ENCODE measurements around the gene DSEL. TPM values are rescaled to one million over a fixed set of nuclear protein-coding genes. Genes with fewer than 3 reads are reported as not detected.

Gene DSEL
- total and polyA plus RNA-seq, 2 donors (not counting 1 experiment from before 2014, with no cell fraction given) = 0.10 to 0.37 TPM

- DNase-seq (peak; percentile 60), ATAC-seq (ENCODE audit: low read depth) (peak; percentile 89)
- Mint-ChIP-seq H3K4me1 (peaks cover 21% of the 10 kb centered on the region), H3K4me3 (peak overlapping the region; percentile 66), H3K27me3 (no peaks in the 10 kb centered on the region), H3K9me3 (ENCODE audit: insufficient read depth) (no peaks in the 10 kb centered on the region), H3K27ac (no peak overlapping the region)
- ChIA-PET CTCF (no interaction called here), POLR2A (no interaction called here)
- no peak for TF ChIP-seq CTCF (IDR thresholded peaks at IDR 0.05)
- no peak for TF ChIP-seq EZH2 (IDR thresholded peaks at IDR 0.05; ENCODE audit: borderline replicate concordance, insufficient read depth, low read depth, low read length, poor library complexity, severe bottlenecking)
- H3K36me3 ChIP-seq (replicated peaks in 1 of 2; ENCODE audit: control extremely low read depth in 1 of 2, control insufficient read depth in 1 of 2, extremely low read depth in 1 of 2, insufficient read depth in 2 of 2, low read length in 1 of 2) = no peaks in the 10 kb centered on the region
- H3K9ac ChIP-seq (ENCODE audit: low read length) = no peak overlapping the region
- H2AFZ ChIP-seq (ENCODE audit: insufficient read depth, low read depth, low read length, poor library complexity, severe bottlenecking) = peak overlapping the region; percentile 20
- no peak overlapping the region for H3K27ac ChIP-seq (ENCODE audit: low read length in 2 of 2)
- no peaks in the 10 kb centered on the region for H3K79me2 ChIP-seq (ENCODE audit: control insufficient read depth, insufficient read depth, low read length)
- H3K4me3 ChIP-seq (ENCODE audit: control extremely low read depth in 1 of 5, extremely low read depth in 1 of 5, insufficient read depth in 1 of 5, low read depth in 2 of 5, low read length in 4 of 5) = peak overlapping the region in 1 of 5 experiments; percentile 15
- H3K4me1 ChIP-seq (ENCODE audit: control insufficient read depth in 2 of 2, insufficient read depth in 2 of 2, low read length in 2 of 2) = peaks cover 13 to 23% of the 10 kb centered on the region in 2 donors
- no peaks in the 10 kb centered on the region for H4K20me1 ChIP-seq (ENCODE audit: control insufficient read depth, insufficient read depth, low read length, poor library complexity, severe bottlenecking)
- intact Hi-C loops (cut with micrococcal nuclease) = loop anchor here (1.0 kb wide), 1 partner anchor 48 kb away; the partner anchor contains the start of gene DSEL
- no peaks in the 10 kb centered on the region for H3K27me3 ChIP-seq (replicated peaks in 1 of 4; ENCODE audit: control extremely low read depth in 1 of 4, control insufficient read depth in 3 of 4, insufficient read depth in 4 of 4, low read length in 3 of 4)
- H3K9me3 ChIP-seq (ENCODE audit: control extremely low read depth in 1 of 3, control insufficient read depth in 2 of 3, insufficient read depth in 1 of 3, low read length in 2 of 3) = no peaks in the 10 kb centered on the region
- H3K4me2 ChIP-seq (replicated peaks; ENCODE audit: low read depth, low read length, poor library complexity, severe bottlenecking) = peak overlapping the region; percentile 59
These were observed 48.5 kb downstream of the DSEL start for GRCh38 chr18:67468038-67468437.

- Histone ChIP-seq H3K9ac (ENCODE audit: low read length) (no peak overlapping the region), H3K27ac (ENCODE audit: low read length in 2 of 2) (no peak overlapping the region)
These were observed 49.3 kb downstream of the DSEL start for GRCh38 chr18:67467188-67467587.

More at GRCh38 chr18:67467188-67467587, 49.3 kb downstream of the DSEL start:
- Histone ChIP-seq H4K20me1 (ENCODE audit: control insufficient read depth, insufficient read depth, low read length, poor library complexity, severe bottlenecking) (no peaks in the 10 kb centered on the region), H3K79me2 (ENCODE audit: control insufficient read depth, insufficient read depth, low read length) (no peaks in the 10 kb centered on the region), H3K4me3 (ENCODE audit: control extremely low read depth in 1 of 5, extremely low read depth in 1 of 5, insufficient read depth in 1 of 5, low read depth in 2 of 5, low read length in 4 of 5) (no peak overlapping the region), H3K9me3 (ENCODE audit: control extremely low read depth in 1 of 3, control insufficient read depth in 2 of 3, insufficient read depth in 1 of 3, low read length in 2 of 3) (no peaks in the 10 kb centered on the region), H3K36me3 (replicated peaks in 1 of 2; ENCODE audit: control extremely low read depth in 1 of 2, control insufficient read depth in 1 of 2, extremely low read depth in 1 of 2, insufficient read depth in 2 of 2, low read length in 1 of 2) (no peaks in the 10 kb centered on the region), H2AFZ (ENCODE audit: insufficient read depth, low read depth, low read length, poor library complexity, severe bottlenecking) (peak overlapping the region; percentile 20), H3K27me3 (replicated peaks in 1 of 4; ENCODE audit: control extremely low read depth in 1 of 4, control insufficient read depth in 3 of 4, insufficient read depth in 4 of 4, low read length in 3 of 4) (no peaks in the 10 kb centered on the region), H3K4me1 (ENCODE audit: control insufficient read depth in 2 of 2, insufficient read depth in 2 of 2, low read length in 2 of 2) (peaks cover 13 to 23% of the 10 kb centered on the region in 2 donors), H3K4me2 (replicated peaks; ENCODE audit: low read depth, low read length, poor library complexity, severe bottlenecking) (peak overlapping the region; percentile 59)
- intact Hi-C loops (cut with micrococcal nuclease) = no loop called here
- DNase-seq = no peak
- TF ChIP-seq CTCF (IDR thresholded peaks at IDR 0.05) = no peak
- Mint-ChIP-seq H3K27me3 (no peaks in the 10 kb centered on the region), H3K9me3 (ENCODE audit: insufficient read depth) (no peaks in the 10 kb centered on the region), H3K4me1 (peaks cover 21% of the 10 kb centered on the region), H3K27ac (no peak overlapping the region), H3K4me3 (no peak overlapping the region)
- no peak for ATAC-seq (ENCODE audit: low read depth)
- no CpG with 5 or more reads among the region's 1 CpG for WGBS (ENCODE audit: insufficient coverage)
- CTCF ChIA-PET = no interaction called here
- POLR2A ChIA-PET = no interaction called here
